HUDEP-2 (cell line): ENCODE measurements around the gene RTL5.

ENCODE experiments used
- DNase-seq, 76 experiments: peaks; one replicate each; lab custom pipeline; 2025; ENCODE audit not compliant: unreplicated experiment in 76 of 76; lab: John Stamatoyannopoulos, UW

Gene RTL5

GRCh38 chrX:72110876-72111708 is 20.6 kb downstream of the RTL5 start:
- DNase-seq: no peak

GRCh38 chrX:72110051-72110875 is 21.5 kb downstream of the RTL5 start:
- DNase-seq: no peak

- no peak for DNase-seq
These were observed 23.0 kb downstream of the RTL5 start for GRCh38 chrX:72108666-72109065.

- no peak for DNase-seq
These were observed 23.7 kb downstream of the RTL5 start for GRCh38 chrX:72107841-72108595.

GRCh38 chrX:72107320-72107719 is 24.4 kb downstream of the RTL5 start:
- no peak for DNase-seq

GRCh38 chrX:72105436-72105835 is 26.3 kb downstream of the RTL5 start:
- no peak for DNase-seq

GRCh38 chrX:72102760-72103159 is 29.0 kb downstream of the RTL5 start:
- DNase-seq: no peak

- DNase-seq: no peak
These were observed 29.6 kb downstream of the RTL5 start for GRCh38 chrX:72102126-72102525.

GRCh38 chrX:72101597-72102037 is 30.1 kb downstream of the RTL5 start:
- DNase-seq: no peak

- peak in 29 of 76 experiments; percentile 0 to 29 (median 7) for DNase-seq
These were observed 30.8 kb downstream of the RTL5 start for GRCh38 chrX:72100824-72101351.

- no peak for DNase-seq
These were observed 31.5 kb downstream of the RTL5 start for GRCh38 chrX:72100051-72100755.

- DNase-seq: no peak
These were observed 34.6 kb downstream of the RTL5 start for GRCh38 chrX:72097098-72097497.

- DNase-seq: no peak
These were observed 36.3 kb downstream of the RTL5 start for GRCh38 chrX:72095370-72095769.

GRCh38 chrX:72094894-72095293 is 36.8 kb downstream of the RTL5 start:
- peak in 60 of 76 experiments; percentile 0 to 60 (median 17) for DNase-seq

- DNase-seq: no peak
These were observed 42.5 kb downstream of the RTL5 start for GRCh38 chrX:72089254-72089653.

- no peak for DNase-seq
These were observed 43.0 kb downstream of the RTL5 start for GRCh38 chrX:72088761-72089160.

GRCh38 chrX:72086995-72087394 is 44.7 kb downstream of the RTL5 start:
- no peak for DNase-seq

- no peak for DNase-seq
These were observed 47.6 kb downstream of the RTL5 start for GRCh38 chrX:72084114-72084513.

- no peak for DNase-seq
These were observed 48.4 kb downstream of the RTL5 start for GRCh38 chrX:72083291-72083690.
